Keratinocyte (primary cell): Measurements from ENCODE around the gene ARSI. TPM values are rescaled to one million over a fixed set of nuclear protein-coding genes. Genes with fewer than 3 reads are reported as not detected.

Source experiments
- DNase-seq: peaks from one replicate; pipeline ENCODE4 v3.0.0-alpha.2; 2011; ENCODE audit warnings: low read depth, missing footprints, low spot score
- FAIRE-seq: peaks from 2 replicates; lab custom pipeline; 2011; peaks lifted over from hg19 to GRCh38; lab: Jason Lieb, UNC
- H2AFZ ChIP-seq: 2 replicates; pipeline ENCODE4 v1.6.0; 2012; ENCODE audit warnings: low read length, control low read depth, inconsistent platforms; ENCODE audit not compliant: control insufficient read depth
- H3K27ac ChIP-seq: 2 replicates; pipeline ENCODE4 v1.5.1; 2011; ENCODE audit warnings: low read length; ENCODE audit not compliant: control insufficient read depth, insufficient read depth
- H3K27me3 ChIP-seq: 3 replicates; pipeline ENCODE4 v1.6.0; 2011; ENCODE audit warnings: low read length; ENCODE audit not compliant: control insufficient read depth, insufficient read depth; ENCODE audit errors: extremely low read depth
- H3K36me3 ChIP-seq, 2 experiments: 2 replicates in 1 of 2; 3 replicates in 1 of 2; pipeline ENCODE4 v1.5.1; 2011; ENCODE audit warnings: low read length in 2 of 2, mild to moderate bottlenecking in 1 of 2; ENCODE audit not compliant: control insufficient read depth in 2 of 2, insufficient read depth in 2 of 2; ENCODE audit errors: extremely low read depth in 1 of 2
- H3K4me1 ChIP-seq: 3 replicates; pipeline ENCODE4 v1.5.1; 2011; ENCODE audit warnings: low read length; ENCODE audit not compliant: control insufficient read depth, insufficient read depth; ENCODE audit errors: extremely low read depth
- H3K4me2 ChIP-seq: 3 replicates; pipeline ENCODE4 v1.6.0; 2011; ENCODE audit warnings: low read depth, low read length; ENCODE audit not compliant: control insufficient read depth, insufficient read depth; ENCODE audit errors: extremely low read depth
- H3K4me3 ChIP-seq, 3 experiments: fragments of 200-600 bp in 1 of 3; sonication (generic) in 1 of 3; 2 replicates in 2 of 3; 3 replicates in 1 of 3; pipeline ENCODE4 v1.5.1; 2011 to 2016; ENCODE audit warnings: low read length in 3 of 3, mild to moderate bottlenecking in 3 of 3, control low read depth in 2 of 3, inconsistent platforms in 1 of 3, low read depth in 1 of 3, mixed read lengths in 1 of 3, mixed run types in 1 of 3, moderate library complexity in 1 of 3; ENCODE audit not compliant: control insufficient read depth in 2 of 3, insufficient read depth in 2 of 3; ENCODE audit errors: extremely low read depth in 1 of 3
- H3K79me2 ChIP-seq: 2 replicates; pipeline ENCODE4 v1.6.0; 2012; ENCODE audit warnings: low read length; ENCODE audit not compliant: control insufficient read depth, insufficient read depth
- H3K9ac ChIP-seq: 3 replicates; pipeline ENCODE4 v1.6.0; 2011; ENCODE audit warnings: low read length; ENCODE audit not compliant: control insufficient read depth, insufficient read depth; ENCODE audit errors: extremely low read depth
- H3K9me1 ChIP-seq: 3 replicates; pipeline ENCODE4 v1.6.0; 2011; ENCODE audit warnings: low read length; ENCODE audit not compliant: control insufficient read depth, insufficient read depth; ENCODE audit errors: extremely low read depth
- H3K9me3 ChIP-seq: 2 replicates; pipeline ENCODE4 v1.5.1; 2012; ENCODE audit warnings: low read depth, low read length; ENCODE audit not compliant: control insufficient read depth
- H4K20me1 ChIP-seq: 3 replicates; pipeline ENCODE4 v1.6.0; 2011; ENCODE audit warnings: low read length; ENCODE audit not compliant: control insufficient read depth, insufficient read depth; ENCODE audit errors: extremely low read depth
- EZH2 ChIP-seq: IDR thresholded peaks from one replicate; pipeline ENCODE4 v1.6.1; 2012; ENCODE audit warnings: inconsistent platforms, mild to moderate bottlenecking, low read length, moderate library complexity
- dilution Hi-C: fragments of 300-500 bp; cut with MboI; formaldehyde crosslinking; loops from one replicate; pipeline ENCODE4 v1.7.0; 2020; ENCODE audit warnings: low sequenced_read_pairs; ENCODE audit not compliant: extremely low pct_ligation_motif_present
- polyA plus RNA-seq, 5 experiments: library from polyadenylated mRNA; depleted of rRNA in 3 of 5; stranded (reverse) in 3 of 5; stranded (forward) in 1 of 5; unstranded in 1 of 5; fragments of >200 nt; gene quantifications; 1 replicate in 1 of 5; 2 replicates in 3 of 5; 3 replicates in 1 of 5; pipeline versions ENCODE4 v1.2.1 to v1.2.3, GENCODE V29; 2011 to 2012; ENCODE audit warnings: missing spikeins in 2 of 5, low read depth in 1 of 5, low replicate concordance in 1 of 5
- TF ChIP-seq, protein P1 (sequence below), 3 experiments: IDR thresholded peaks in 1 of 3; conservative IDR thresholded peaks in 1 of 3; optimal IDR thresholded peaks in 1 of 3; 2 replicates in 2 of 3; 3 replicates in 1 of 3; pipeline versions ENCODE3 to v1.5.1; 2011; ENCODE audit warnings: low read length in 3 of 3, mild to moderate bottlenecking in 3 of 3, moderate library complexity in 2 of 3, control low read depth in 1 of 3, inconsistent platforms in 1 of 3; ENCODE audit not compliant: insufficient read depth in 2 of 3; ENCODE audit errors: extremely low read depth in 1 of 3

ARSI gene
- polyA plus RNA-seq, 1 donor (not counting 4 experiments of a cell fraction or from before 2014, with no cell fraction given) = 1.7 TPM

DNA sequence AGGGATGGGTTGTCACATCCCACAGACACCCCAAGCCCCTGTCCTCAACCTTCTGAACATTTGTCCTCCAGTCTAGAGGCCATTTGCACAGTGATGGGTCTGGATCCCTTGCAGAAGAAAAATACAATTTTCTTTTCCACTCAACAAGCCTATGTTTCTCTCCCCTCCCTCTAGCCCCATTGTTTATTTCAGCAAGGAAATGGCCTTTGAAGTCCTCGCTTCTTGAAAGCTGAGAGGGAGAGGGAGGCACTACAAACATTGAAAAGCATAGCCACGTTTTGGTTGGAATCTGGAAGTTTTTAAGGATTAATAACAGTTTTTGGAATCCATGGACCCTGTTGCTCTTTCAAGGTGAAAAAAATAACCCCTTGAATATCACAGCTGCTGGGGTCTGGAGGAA is 24.0 kb upstream of the ARSI start:
- Histone ChIP-seq H4K20me1 (no peaks in the 10 kb centered on the region), H3K27ac (no peak overlapping the region), H3K36me3 (no peaks in the 10 kb centered on the region), H2AFZ (no peak overlapping the region), H3K4me1 (peaks cover 18% of the 10 kb centered on the region), H3K27me3 (no peaks in the 10 kb centered on the region), H3K4me3 (no peak overlapping the region), H3K4me2 (no peak overlapping the region), H3K79me2 (no peaks in the 10 kb centered on the region), H3K9me1 (no peaks in the 10 kb centered on the region), H3K9me3 (no peaks in the 10 kb centered on the region), H3K9ac (no peak overlapping the region)
- DNase-seq (no peak), FAIRE-seq (no peak)
- TF ChIP-seq, protein P1, sequence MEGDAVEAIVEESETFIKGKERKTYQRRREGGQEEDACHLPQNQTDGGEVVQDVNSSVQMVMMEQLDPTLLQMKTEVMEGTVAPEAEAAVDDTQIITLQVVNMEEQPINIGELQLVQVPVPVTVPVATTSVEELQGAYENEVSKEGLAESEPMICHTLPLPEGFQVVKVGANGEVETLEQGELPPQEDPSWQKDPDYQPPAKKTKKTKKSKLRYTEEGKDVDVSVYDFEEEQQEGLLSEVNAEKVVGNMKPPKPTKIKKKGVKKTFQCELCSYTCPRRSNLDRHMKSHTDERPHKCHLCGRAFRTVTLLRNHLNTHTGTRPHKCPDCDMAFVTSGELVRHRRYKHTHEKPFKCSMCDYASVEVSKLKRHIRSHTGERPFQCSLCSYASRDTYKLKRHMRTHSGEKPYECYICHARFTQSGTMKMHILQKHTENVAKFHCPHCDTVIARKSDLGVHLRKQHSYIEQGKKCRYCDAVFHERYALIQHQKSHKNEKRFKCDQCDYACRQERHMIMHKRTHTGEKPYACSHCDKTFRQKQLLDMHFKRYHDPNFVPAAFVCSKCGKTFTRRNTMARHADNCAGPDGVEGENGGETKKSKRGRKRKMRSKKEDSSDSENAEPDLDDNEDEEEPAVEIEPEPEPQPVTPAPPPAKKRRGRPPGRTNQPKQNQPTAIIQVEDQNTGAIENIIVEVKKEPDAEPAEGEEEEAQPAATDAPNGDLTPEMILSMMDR (optimal IDR thresholded peaks at IDR 0.05 in 1 of 3, IDR thresholded peaks at IDR 0.05 in 1 of 3, conservative IDR thresholded peaks at IDR 0.05 in 1 of 3; ENCODE audit: extremely low read depth in 1 of 3, insufficient read depth in 2 of 3, low read length in 3 of 3) = no peak
- no peak for TF ChIP-seq EZH2
- dilution Hi-C loops = no loop called here

DNA sequence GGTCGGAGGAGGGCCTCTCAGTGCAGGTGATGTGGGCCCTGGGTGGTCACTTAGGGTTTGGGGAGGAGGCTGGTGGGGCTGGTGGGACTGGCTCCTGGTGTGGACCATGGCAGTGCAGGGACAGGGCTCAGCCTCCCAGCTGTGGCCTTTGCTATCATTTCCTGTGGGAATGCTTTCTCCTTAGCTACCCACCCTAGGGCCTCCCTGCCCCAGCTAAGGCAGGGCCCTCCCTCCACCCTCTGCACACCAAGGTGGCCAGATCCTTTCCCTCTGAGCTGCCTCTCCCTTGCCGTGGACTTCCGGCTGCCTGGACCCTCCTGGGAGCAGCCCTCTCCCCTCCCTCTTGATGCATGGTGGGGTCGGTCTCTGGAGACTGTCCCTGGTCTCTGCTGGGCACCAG is 22.7 kb upstream of the ARSI start:
- Histone ChIP-seq H3K27me3 (no peaks in the 10 kb centered on the region), H3K27ac (no peak overlapping the region), H4K20me1 (no peaks in the 10 kb centered on the region), H2AFZ (no peak overlapping the region), H3K9me1 (no peaks in the 10 kb centered on the region), H3K9ac (no peak overlapping the region), H3K9me3 (no peaks in the 10 kb centered on the region), H3K36me3 (no peaks in the 10 kb centered on the region), H3K4me2 (no peak overlapping the region), H3K79me2 (no peaks in the 10 kb centered on the region), H3K4me1 (peaks cover 31% of the 10 kb centered on the region), H3K4me3 (no peak overlapping the region)
- DNase-seq (no peak), FAIRE-seq (no peak)
- dilution Hi-C loops = no loop called here
- TF ChIP-seq, protein P1 (optimal IDR thresholded peaks at IDR 0.05 in 1 of 3, IDR thresholded peaks at IDR 0.05 in 1 of 3, conservative IDR thresholded peaks at IDR 0.05 in 1 of 3; ENCODE audit: extremely low read depth in 1 of 3, insufficient read depth in 2 of 3, low read length in 3 of 3) = no peak
- TF ChIP-seq EZH2 = no peak
